HepG2 (cell line): ENCODE data around the gene OR1S1. TPM values are rescaled to one million over a fixed set of nuclear protein-coding genes. Genes with fewer than 3 reads are reported as not detected.

Experiments used
- ARID5B ChIP-seq: IDR thresholded peaks from 2 replicates; pipeline ENCODE4 v1.4.0; 2020; ENCODE audit warnings: mild to moderate bottlenecking, missing genetic modification reagents
- FOXP4 ChIP-seq: sonication (generic); formaldehyde crosslinking; IDR thresholded peaks from 2 replicates; pipeline ENCODE4 v1.4.0; 2020; ENCODE audit warnings: missing genetic modification reagents
- HIVEP1 ChIP-seq: sonication (generic); formaldehyde crosslinking; IDR thresholded peaks from 2 replicates; pipeline ENCODE4 v1.4.0; 2020; ENCODE audit warnings: mild to moderate bottlenecking, missing genetic modification reagents
- HMGXB3 ChIP-seq: sonication (generic); formaldehyde crosslinking; IDR thresholded peaks from 2 replicates; pipeline ENCODE4 v1.4.0; 2020; ENCODE audit warnings: missing genetic modification reagents, borderline replicate concordance
- HNRNPH1 ChIP-seq: fragments of 200-400 bp; formaldehyde crosslinking; optimal IDR thresholded peaks from 2 replicates; pipeline ENCODE3; 2017; ENCODE audit warnings: mild to moderate bottlenecking, low read depth, low read length
- HOXA3 ChIP-seq: sonication (generic); formaldehyde crosslinking; IDR thresholded peaks from 2 replicates; pipeline ENCODE4 v1.5.0; 2020; ENCODE audit warnings: missing genetic modification reagents
- HOXA5 ChIP-seq: sonication (generic); formaldehyde crosslinking; IDR thresholded peaks from 2 replicates; pipeline ENCODE4 v1.4.0; 2020; ENCODE audit warnings: missing genetic modification reagents
- NR3C1 ChIP-seq: sonication (generic); formaldehyde crosslinking; IDR thresholded peaks from 2 replicates; pipeline ENCODE4 v1.4.0; 2020; ENCODE audit warnings: missing genetic modification reagents
- RXRA ChIP-seq: sonication (generic); formaldehyde crosslinking; IDR thresholded peaks from 2 replicates; pipeline ENCODE4 v1.5.1; 2020; ENCODE audit warnings: missing genetic modification reagents
- SMYD3 ChIP-seq: sonication (generic); formaldehyde crosslinking; IDR thresholded peaks from 2 replicates; pipeline ENCODE4 v1.8.1; 2023; ENCODE audit warnings: mild to moderate bottlenecking, missing genetic modification reagents
- SNRNP70 ChIP-seq: fragments of 200-400 bp; formaldehyde crosslinking; IDR thresholded peaks from 2 replicates; pipeline ENCODE4 v1.6.1; 2017; ENCODE audit warnings: mild to moderate bottlenecking, low read depth, low read length, moderate library complexity
- SP140L ChIP-seq: sonication (generic); formaldehyde crosslinking; IDR thresholded peaks from 2 replicates; pipeline ENCODE4 v1.4.0; 2020; ENCODE audit warnings: missing genetic modification reagents, borderline replicate concordance
- SRF ChIP-seq: IDR thresholded peaks from 2 replicates; pipeline ENCODE4 v1.6.1; 2011; ENCODE audit warnings: mild to moderate bottlenecking, low read depth, low read length, moderate library complexity
- ZNF136 ChIP-seq: sonication (generic); formaldehyde crosslinking; IDR thresholded peaks from 2 replicates; pipeline ENCODE4 v1.8.1; 2022; ENCODE audit warnings: low read depth, mild to moderate bottlenecking, moderate library complexity, missing genetic modification reagents
- ZNF143 ChIP-seq: sonication (generic); formaldehyde crosslinking; IDR thresholded peaks from 2 replicates; pipeline ENCODE4 v1.4.0; 2020; ENCODE audit warnings: missing genetic modification reagents
- ZNF275 ChIP-seq: sonication (generic); formaldehyde crosslinking; IDR thresholded peaks from 2 replicates; pipeline ENCODE4 v1.8.0; 2022; ENCODE audit warnings: missing genetic modification reagents, mild to moderate bottlenecking, inconsistent platforms, borderline replicate concordance
- ZNF446 ChIP-seq: sonication (generic); formaldehyde crosslinking; IDR thresholded peaks from 2 replicates; pipeline ENCODE4 v1.5.0; 2020; ENCODE audit warnings: mild to moderate bottlenecking, missing genetic modification reagents
- ZNF605 ChIP-seq: sonication (generic); formaldehyde crosslinking; IDR thresholded peaks from 2 replicates; pipeline ENCODE4 v1.8.0; 2022; ENCODE audit warnings: mild to moderate bottlenecking, missing genetic modification reagents
- ZNF737 ChIP-seq: sonication (generic); formaldehyde crosslinking; IDR thresholded peaks from 2 replicates; pipeline ENCODE4 v1.5.0; 2020; ENCODE audit warnings: missing genetic modification reagents, mild to moderate bottlenecking, borderline replicate concordance
- polyA plus RNA-seq, 8 experiments: library from polyadenylated mRNA; depleted of rRNA in 3 of 8; stranded (reverse) in 7 of 8; unstranded in 1 of 8; fragments of >200 nt; fragmentation: Illumina TruSeq in 4 of 8; extraction: Trizol in 4 of 8; gene quantifications; 2 replicates each; pipeline versions ENCODE4 v1.2.1 to v1.2.3, GENCODE V29; 2011 to 2016; ENCODE audit warnings: low read depth in 4 of 8, missing spikeins in 1 of 8, mixed read lengths in 1 of 8; ENCODE audit not compliant: insufficient read depth in 1 of 8
- total RNA-seq, 5 experiments: library from RNA; depleted of rRNA; stranded (reverse); fragments of >200 nt; fragmentation: Illumina TruSeq; extraction: Trizol; gene quantifications; 2 replicates each; pipeline ENCODE4 v1.2.3, GENCODE V29; 2016; ENCODE audit warnings: low read depth in 1 of 5

The OR1S1 gene
- total and polyA plus RNA-seq, 2 of the 13 experiments (the other 11 are each of a cell fraction or from before 2014, with no cell fraction given), result not detected

- TF ChIP-seq ZNF275, result no peak
- peak; percentile 40; the same call in 1 of the 2 replicates for TF ChIP-seq RXRA (CRISPR knock-in tag)
- TF ChIP-seq FOXP4, result peak; percentile 94
- TF ChIP-seq NR3C1 (CRISPR knock-in tag), result no peak
- TF ChIP-seq SNRNP70, result no peak
- TF ChIP-seq HNRNPH1, result no peak
- no peak for TF ChIP-seq ZNF605
- peak; percentile 83; the same call in 1 of the 2 replicates for TF ChIP-seq HOXA5 (CRISPR knock-in tag)
- TF ChIP-seq SP140L, result no peak
- TF ChIP-seq SMYD3, result 0 out of 2 replicates have a peak, but pooled peaks have one; percentile 54
- TF ChIP-seq HIVEP1 (CRISPR knock-in tag), result no peak
- TF ChIP-seq ZNF446 (CRISPR knock-in tag), result no peak
- TF ChIP-seq ARID5B (CRISPR knock-in tag), result peak; percentile 98
- no peak for TF ChIP-seq SRF
- TF ChIP-seq ZNF136 (CRISPR knock-in tag), result no peak
- peak; percentile 45; the same call in 1 of the 2 replicates for TF ChIP-seq HOXA3
- TF ChIP-seq HMGXB3 (CRISPR knock-in tag), result 0 out of 2 replicates have a peak, but pooled peaks have one; percentile 72
- TF ChIP-seq ZNF143 (CRISPR knock-in tag), result no peak
- TF ChIP-seq ZNF737 (CRISPR knock-in tag), result no peak
Measured at GRCh38 chr11:58165504-58166106, 46.9 kb upstream of the OR1S1 start (continued).
